GM12878 (cell line): ENCODE measurements around the gene TM4SF1.

ENCODE experiments used
- CHD2 ChIP-seq: IDR thresholded peaks from 2 replicates; pipeline ENCODE4 v1.6.1; 2011; ENCODE audit warnings: low read depth, low read length, improper control_type of control experiment, borderline replicate concordance
- CREB1 ChIP-seq: IDR thresholded peaks from 2 replicates; pipeline ENCODE4 v1.6.1; 2012; ENCODE audit warnings: low read depth, mild to moderate bottlenecking, inconsistent platforms
- CTCF ChIP-seq, 3 experiments: IDR thresholded peaks in 2 of 3; conservative IDR thresholded peaks in 1 of 3; 2 replicates each; pipeline ENCODE4 v1.5.1; 2011; ENCODE audit warnings: low read depth in 3 of 3, low read length in 3 of 3, mild to moderate bottlenecking in 3 of 3, control low read depth in 2 of 3, moderate library complexity in 2 of 3, inconsistent platforms in 1 of 3, mixed read lengths in 1 of 3; ENCODE audit not compliant: control insufficient read depth in 2 of 3, insufficient read depth in 1 of 3; ENCODE audit errors: extremely low read depth in 1 of 3
- EZH2 ChIP-seq: IDR thresholded peaks from 2 replicates; pipeline ENCODE4 v1.6.1; 2012; ENCODE audit warnings: low read depth, mild to moderate bottlenecking, control low read depth, inconsistent platforms, low read length, borderline replicate concordance; ENCODE audit not compliant: control insufficient read depth
- FOXM1 ChIP-seq: IDR thresholded peaks from 2 replicates; pipeline ENCODE4 v1.6.1; 2012; ENCODE audit warnings: low read depth, mild to moderate bottlenecking, inconsistent platforms, low read length, moderate library complexity
- NFYB ChIP-seq: IDR thresholded peaks from 2 replicates; pipeline ENCODE4 v1.6.1; 2011; ENCODE audit warnings: low read depth, mild to moderate bottlenecking, low read length, improper control_type of control experiment, moderate library complexity; ENCODE audit not compliant: insufficient read depth
- REST ChIP-seq: IDR thresholded peaks from 2 replicates; pipeline ENCODE4 v1.6.1; 2012; ENCODE audit warnings: mild to moderate bottlenecking, low read depth, low read length
- SMC3 ChIP-seq: IDR thresholded peaks from 2 replicates; pipeline ENCODE4 v1.6.1; 2011; ENCODE audit warnings: low read length, improper control_type of control experiment, borderline replicate concordance
- SP1 ChIP-seq: IDR thresholded peaks from one replicate; pipeline ENCODE4 v1.6.1; 2011; ENCODE audit warnings: low read depth, low read length
- TAF1 ChIP-seq: IDR thresholded peaks from 2 replicates; pipeline ENCODE4 v1.6.1; 2011; ENCODE audit warnings: mild to moderate bottlenecking, low read depth, low read length, borderline replicate concordance

- TF ChIP-seq EZH2 (no peak), REST (no peak), SMC3 (no peak), CREB1 (no peak), FOXM1 (no peak), CTCF (IDR thresholded peaks at IDR 0.05 in 2 of 3, conservative IDR thresholded peaks at IDR 0.05 in 1 of 3; ENCODE audit: control insufficient read depth in 2 of 3, extremely low read depth in 1 of 3, insufficient read depth in 1 of 3, low read depth in 3 of 3, low read length in 3 of 3) (no peak), CHD2 (no peak), SP1 (no peak), NFYB (no peak), TAF1 (no peak)
Observed at GRCh38 chr3:149411583-149411982, 34.1 kb upstream of the TM4SF1 start.
